HL-60/S4 (cell line): ENCODE results near the gene FOXP4.

Source experiments
- in situ Hi-C: fragments of 300-500 bp; cut with MboI; formaldehyde crosslinking; loops from 2 replicates; pipeline ENCODE4 v1.14.3; 2022; ENCODE audit warnings: low sequenced_read_pairs

Gene FOXP4

DNA sequence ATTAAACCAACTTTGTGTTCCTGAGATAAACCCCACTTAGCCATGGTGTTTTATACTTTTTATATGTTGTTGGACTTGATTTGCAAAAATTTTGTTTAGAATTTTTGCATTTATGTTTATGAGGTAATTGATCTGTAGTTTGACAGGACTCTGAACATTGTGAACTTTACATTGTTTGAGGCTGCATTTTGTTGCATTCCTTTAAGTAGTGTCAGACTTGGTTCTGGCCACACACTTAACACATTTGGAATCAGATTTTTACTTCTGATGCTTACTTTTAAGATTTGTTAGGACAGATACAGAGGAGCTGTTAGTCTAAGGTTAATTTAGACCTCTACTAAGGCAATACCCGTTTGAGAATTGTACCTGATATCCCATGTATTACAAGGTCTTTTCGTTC is 75.6 kb downstream of the FOXP4 start:
- in situ Hi-C loops, result no loop called here

DNA sequence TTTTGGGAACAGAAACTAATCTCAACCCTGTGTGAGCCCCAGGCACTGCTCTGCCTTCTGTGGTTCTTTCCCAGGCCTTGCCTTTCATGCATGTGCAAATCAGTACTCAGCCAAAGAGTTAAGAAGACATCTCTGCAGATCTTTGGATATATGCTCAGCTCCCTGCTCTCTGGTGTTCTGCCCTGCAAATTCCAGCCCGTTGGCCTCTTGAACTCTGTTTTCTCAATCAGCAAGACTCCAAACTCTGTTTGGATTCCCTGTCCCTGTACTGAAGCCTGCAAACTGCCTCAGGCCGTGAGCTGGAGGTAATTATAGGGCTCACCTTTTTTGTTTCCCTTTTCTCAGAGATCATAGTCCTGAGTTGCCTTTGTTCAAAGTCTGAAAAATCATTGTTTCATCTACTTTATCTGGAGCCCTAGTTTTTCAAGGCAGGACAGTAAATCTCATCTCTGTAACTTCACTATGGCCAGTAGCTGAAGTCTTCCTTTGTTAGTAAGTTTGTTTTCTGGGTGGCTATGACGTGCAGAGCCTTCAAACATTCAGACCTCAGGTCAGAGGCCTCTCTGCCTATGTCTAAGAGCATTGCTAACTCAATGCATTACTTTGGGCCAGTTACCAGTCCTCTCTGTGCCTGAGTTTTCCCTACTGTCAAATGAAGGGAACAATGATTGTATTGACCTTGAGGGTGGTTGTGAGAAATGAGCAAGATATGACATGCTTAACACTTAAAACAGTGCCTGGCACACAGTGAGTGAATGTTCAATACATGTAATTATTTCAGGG is 76.2 kb downstream of the FOXP4 start:
- in situ Hi-C loops, result no loop called here

DNA sequence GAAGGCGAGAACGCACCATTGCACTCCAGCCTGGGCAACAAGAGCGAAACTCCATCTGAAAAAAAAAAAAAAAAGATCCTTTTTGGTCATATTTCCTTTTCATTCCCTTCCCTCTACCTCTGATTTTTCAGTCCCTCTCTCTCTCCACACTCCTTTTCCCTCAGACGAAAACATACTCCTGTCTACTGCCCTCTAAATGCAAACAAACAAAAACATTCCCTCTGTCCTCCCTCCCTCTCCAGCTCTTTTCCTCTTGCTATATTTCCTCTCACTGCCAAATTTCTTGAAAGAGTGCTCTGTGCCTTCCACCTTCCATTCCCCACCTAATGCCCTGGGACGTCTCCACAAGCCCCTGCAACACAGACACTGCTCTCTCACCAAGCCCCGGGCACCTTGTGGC is 77.1 kb downstream of the FOXP4 start:
- in situ Hi-C loops, result no loop called here

DNA sequence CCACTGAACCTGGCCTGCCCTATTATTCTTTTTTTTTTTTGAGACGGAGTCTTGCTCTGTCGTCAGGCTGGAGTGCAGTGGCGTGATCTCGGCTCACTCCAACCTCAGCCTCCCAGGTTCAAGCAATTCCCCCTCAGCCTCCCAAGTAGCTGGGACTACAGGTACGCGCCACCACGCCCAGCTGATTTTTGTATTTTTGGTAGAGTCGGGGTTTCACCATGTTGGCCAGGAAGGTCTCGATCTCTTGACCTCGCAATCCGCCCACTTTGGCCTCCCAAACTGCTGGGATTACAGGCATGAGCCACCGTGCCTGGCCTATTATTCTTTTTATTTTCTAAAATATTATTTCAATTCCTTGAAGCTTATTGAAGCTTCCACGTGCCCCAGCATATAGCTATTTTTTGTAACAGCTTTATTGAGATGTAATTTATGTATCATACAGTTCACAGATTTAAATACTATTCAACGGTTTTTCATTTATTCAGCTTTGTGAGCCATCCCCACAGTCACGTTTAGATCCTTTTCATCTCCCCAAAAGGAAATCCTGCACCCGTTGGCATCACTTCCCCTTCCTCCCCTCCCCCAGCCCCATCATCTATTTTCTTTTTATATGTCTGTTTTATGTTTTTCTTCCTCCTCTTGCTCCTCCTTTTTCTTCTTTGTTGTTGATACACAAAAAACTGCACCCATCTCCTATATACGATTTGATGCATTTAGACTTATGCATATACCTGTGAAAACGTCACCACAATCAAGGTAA is 78.6 kb downstream of the FOXP4 start:
- in situ Hi-C loops, result no loop called here

DNA sequence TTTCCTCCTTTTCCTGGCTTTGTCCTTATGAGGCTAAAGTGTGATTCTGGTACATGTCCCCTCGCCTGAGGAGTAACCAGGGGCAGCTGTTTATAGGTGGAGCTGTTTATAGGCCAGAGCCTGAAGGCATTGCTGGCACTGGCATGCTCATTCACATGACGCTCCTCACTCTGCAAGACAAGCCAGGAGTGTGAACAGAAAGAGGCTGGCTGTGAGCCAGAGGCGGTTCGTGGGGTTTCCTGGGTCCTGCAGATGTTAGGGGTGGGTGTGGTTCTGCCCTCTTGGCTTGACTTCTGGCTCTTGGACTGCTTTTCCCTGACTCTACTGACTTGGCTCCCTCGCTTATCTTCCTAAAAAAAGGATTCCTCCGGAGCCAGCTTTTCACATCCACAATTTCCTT is 79.3 kb downstream of the FOXP4 start:
- in situ Hi-C loops, result no loop called here

DNA sequence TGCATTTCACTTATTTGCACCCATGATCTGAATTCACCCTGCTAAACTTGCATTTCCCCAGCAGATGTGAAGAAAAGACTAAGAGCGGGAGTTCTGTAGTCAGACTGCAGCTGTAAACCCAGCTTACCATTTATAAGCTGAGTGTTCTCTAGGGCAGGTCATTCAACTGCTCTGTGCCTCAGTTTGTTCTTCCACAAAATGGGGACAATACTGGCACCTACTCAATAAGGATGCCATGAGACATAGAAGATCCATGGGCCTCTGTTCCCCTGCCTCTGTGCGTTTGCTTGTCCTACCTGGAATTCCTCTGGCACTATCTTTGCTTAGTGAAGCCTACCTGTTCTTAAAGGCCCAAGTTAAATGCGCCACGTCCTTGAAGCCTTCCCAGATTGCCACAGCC is 79.8 kb downstream of the FOXP4 start:
- in situ Hi-C loops, result no loop called here

DNA sequence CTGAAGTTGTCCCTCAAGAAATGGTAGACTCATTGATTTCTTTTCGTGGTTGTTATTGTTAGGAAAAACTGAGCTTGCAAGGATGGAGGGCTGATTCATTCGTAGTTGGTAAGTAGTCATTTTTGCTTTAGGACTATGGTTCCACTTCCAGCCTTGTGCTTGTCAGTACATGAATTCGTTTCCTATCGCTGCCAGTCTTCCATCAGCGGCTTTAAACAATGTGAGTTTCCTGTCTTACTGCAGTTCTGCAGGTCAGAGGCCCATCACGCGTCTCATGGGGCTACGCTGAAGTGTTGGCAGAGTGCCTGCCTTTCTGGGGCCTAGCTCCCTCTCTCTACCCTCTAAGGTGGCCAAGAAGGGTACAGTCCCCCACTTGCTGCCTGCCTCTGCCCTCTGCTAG is 80.7 kb downstream of the FOXP4 start:
- in situ Hi-C loops, result no loop called here

DNA sequence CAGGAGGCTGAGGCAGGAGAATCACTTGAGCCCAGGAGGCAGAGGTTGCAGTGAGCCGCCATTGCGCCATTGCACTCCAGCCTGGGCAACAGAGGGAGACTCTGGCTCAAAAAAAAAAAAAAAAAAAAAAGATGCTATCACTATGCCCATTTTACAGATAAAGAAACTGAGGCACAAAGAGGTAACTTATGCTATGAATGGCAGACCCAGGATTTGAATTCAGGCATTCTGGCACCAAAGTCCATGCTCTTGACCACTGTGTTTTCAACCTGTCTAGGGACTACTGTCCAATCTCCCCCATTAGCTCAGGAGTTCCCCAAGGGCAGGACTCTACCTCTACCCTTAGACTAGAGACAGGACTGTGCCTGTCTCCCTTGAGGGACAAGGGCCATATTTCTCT is 82.9 kb downstream of the FOXP4 start:
- in situ Hi-C loops, result no loop called here

DNA sequence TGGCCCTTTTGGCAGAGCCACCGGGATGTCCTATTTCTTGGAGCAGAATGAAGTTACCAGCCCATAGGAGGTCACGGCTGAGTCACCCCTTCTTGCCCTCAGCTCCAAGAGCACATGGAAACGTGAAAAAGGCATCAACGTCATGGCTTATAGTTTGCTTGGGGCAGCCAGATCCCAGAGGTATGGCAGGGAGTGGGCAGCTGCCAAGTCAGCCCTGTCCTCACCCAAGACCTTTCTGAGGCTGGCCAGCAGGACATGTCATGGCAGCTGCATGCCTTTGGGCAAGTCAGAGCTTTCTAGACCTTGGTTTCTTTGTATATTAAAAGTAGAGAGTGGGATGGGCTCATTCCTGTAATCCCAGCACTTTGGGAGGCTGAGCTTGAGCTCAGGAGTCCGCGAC is 83.9 kb downstream of the FOXP4 start:
- in situ Hi-C loops, result no loop called here

DNA sequence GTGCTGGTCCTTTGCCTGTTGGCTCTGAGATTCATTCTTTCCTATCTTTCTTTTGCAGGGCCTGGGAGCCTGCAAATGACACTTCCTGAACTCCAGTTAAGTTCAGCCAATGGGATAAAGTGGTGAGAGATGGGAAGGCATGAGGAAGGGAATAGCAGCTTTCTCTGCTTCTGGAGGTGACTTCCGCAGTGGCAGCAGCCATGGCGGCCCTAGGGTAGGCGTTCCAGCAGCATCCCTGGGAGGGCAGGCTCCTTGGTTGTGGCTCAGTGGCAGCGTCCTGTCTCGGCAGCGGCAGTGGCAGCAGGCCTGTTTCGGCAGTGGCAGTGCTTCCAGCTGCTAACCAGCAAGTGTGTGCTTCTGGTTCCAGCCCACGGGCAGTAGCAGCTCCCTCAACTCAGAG is 84.8 kb downstream of the FOXP4 start:
- in situ Hi-C loops, result no loop called here

DNA sequence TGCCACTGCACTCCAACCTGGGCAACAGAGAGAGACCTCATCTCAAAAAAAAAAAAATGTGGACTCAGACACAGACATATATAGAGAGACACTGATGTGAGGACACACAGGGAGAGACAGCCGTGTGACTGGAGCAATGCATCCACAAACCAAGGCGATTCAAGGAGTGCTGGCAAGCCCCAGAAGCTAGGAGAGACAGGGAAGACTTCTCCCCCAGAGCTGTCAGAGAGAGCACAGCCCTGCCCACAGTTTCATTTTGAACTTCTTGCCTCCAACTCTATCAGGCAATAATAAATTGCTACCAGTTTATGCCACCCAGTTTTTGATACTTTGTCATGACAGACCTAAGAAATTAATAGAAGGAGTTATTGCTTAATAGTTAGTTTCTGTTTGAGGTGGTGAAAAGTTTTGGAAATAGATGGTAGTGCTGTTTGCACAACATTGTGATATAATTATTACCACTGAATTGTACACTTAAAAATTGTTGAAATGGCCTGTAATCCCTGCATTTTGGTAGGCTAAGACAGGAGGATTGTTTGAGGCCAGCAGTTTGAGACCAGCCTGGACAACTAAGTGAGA is 87.0 kb downstream of the FOXP4 start:
- in situ Hi-C loops, result no loop called here

DNA sequence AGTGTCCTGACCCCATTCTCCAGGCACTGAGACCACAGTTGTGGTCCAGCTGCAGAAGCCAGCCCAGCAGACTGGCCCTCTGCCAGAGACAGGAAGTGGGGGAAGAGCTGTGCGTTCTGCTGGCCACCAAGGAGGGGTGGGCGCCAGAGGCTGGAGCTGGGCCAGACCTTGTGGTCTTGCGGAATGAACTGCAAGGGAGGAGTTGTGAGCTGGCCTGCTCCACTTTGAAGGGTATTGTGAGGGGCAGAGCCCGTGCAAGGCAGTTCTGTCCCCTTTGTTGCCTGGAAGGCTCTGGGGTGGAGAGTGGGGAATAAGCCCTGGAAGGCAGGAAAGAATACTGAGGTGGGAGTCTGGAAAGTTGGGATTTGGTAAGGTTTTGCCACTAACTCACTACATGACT is 88.5 kb downstream of the FOXP4 start:
- in situ Hi-C loops, result no loop called here

DNA sequence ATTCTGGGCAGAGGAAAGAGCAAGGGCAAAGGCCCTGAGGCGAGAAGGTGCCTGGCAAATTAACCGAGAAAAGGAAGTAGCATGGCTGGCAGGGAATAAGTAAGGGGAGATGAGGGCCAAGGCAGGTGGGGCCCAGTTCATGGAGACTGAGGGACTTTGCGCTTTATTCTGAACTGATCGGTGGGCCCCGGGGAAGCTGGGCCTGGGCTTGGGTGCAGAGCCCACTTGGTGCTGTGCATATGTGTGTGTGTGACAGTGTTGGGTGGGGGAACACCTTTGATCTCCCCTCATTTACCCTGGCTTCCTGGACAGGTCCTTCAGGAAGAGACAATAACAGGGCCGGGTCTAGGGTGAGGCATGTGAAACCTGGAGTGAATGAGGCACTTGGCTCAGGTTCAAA is 89.2 kb downstream of the FOXP4 start:
- in situ Hi-C loops, result no loop called here

DNA sequence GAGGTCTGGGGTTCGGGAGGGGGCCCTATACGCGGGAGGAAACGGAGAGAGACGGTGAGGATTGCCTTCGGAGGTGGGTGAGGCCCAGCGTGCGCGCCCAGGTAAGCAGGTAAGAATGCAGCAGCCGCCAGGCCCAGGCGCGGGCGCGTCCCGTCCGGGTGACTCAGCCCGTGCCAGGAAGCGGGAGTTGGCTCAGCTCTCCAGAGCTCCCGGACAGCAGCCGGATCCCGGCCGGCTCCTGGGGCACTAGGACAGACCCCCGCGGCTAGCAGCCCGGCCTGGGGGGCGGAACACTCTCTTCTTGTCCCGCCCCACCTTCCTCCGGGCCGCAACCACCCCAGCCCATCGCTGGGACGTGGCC is 90.6 kb downstream of the FOXP4 start:
- in situ Hi-C loops, result no loop called here

DNA sequence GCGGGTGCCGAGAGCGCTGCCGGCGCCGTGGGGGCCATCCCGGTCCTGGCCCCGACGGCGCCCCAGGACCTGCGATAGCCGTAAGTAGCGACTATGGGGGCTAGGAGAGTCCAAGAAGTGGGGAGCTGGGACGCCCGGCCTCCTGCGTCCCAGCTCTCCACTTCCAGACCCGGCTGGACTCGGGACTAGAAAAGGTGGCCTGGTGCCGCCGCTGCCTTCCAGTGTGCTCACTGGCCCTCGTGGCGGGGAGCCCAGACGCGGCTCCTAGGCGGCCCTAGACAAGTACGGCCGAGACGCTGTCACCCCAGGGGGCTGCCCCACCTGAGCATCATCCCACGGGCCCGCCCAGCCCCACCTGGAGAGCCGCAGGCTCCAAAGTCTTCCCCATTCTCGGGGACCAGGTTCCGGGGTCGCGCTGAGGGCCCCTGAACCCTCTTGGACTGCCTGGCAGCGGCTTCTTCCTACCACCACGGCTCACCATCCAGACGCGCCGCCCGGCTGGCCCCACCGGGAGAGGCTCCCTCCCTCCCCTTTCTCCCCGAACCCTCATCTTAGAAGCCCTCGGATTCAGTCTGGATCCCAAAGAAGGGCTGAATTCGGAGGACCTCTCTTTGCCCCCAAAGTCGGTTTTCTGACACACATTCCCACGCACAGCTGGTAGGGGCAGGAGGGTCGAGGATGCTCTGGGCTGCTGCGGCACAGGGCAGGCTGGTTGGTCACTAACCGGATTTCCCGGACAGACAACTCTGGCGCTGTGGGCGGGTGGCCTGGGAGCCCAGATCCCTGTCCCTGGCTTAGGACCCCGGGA is 91.2 kb downstream of the FOXP4 start:
- in situ Hi-C loops, result no loop called here

DNA sequence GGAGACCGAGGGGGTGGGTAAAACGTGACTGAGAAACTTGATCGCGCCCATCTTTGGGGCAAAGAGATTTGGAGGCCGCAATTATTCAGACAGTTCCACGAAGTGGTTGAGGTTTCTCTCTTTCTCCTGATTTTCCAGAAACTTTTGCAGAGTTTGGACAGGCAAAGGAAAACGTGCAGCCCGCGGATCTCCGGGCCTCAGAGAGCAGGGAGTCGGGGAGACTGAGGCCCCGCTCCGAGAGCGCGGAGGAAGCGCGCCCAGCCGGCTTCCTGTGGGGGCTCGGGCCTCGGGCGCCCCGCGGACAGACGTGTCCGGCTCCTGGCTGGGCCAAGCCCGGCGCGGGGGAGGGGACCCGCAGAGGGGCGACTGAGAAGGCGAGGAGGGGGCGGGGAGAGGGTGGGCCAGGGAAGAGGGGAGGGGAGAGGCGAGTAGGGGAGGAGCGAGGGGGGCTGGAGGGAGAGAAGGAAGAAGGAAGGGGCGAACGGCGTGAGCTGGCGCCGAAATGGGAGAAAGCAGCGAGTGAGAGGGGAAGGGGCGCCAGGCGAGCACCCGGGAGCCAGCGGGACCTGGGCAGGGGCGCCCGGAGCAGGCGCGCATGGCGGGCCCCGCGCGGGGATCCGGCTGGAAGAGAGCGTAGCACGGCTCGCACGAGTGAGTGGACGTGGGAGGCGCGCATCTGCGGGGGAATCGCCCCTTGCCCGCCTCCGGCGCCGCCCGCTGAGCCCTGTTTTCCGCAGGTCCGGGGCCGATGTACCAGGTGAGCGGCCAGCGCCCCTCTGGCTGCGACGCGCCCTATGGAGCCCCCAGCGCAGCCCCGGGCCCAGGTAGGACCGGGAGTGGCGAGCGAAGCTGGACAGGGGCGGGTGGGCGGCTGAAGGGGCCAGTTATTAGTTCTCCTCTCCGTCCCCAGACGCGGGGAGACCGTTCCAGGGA is 92.1 kb downstream of the FOXP4 start, which contains the start of gene MDFI:
MDFI (plus strand) TSS at position 467 of the 933 bp plus-strand sequence; CDS start at position 749, 282 bp downstream.
- in situ Hi-C loops, result no loop called here

DNA sequence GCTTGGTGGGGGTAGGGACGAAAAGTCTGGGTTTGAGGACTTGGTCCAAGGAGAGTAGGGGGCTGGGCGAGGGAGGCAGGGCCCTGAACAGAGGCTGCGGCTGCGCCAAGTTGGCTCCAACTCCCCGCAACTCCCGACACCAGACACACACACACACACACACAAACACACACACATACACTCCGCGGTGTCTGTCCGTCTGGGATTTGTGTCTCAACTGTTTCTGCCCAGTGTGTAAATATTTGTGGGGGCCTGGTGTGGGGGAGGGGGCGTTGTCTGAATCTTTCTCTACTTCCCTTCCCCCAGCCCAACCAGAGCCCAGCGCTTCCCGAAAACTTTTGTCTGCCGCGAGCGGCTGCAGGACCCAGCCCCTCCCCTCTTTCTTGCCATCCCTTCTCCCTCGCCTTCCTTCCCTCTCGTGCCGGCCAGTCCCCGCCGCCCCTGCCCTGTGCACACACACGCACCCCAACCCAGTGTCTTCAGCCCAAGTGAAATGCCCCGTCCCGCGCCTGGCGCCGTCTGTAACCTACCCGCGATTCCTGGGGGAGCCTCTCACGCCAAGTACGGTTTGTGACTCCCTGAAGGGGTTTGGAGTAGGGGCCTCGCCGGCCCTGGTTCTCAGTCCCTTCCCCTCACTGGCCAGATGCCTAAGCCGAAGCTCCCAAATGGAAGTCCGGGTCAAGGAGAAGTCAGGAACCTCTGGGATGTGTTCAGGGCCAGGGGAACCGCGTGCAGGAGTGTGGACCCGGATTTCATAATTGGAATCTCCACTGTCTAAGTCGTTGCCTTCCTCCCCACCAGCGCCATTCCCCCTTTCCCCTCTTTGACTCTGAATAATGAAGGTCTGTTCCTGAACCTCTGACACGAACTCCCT is 93.0 kb downstream of the FOXP4 start:
- in situ Hi-C loops, result no loop called here

DNA sequence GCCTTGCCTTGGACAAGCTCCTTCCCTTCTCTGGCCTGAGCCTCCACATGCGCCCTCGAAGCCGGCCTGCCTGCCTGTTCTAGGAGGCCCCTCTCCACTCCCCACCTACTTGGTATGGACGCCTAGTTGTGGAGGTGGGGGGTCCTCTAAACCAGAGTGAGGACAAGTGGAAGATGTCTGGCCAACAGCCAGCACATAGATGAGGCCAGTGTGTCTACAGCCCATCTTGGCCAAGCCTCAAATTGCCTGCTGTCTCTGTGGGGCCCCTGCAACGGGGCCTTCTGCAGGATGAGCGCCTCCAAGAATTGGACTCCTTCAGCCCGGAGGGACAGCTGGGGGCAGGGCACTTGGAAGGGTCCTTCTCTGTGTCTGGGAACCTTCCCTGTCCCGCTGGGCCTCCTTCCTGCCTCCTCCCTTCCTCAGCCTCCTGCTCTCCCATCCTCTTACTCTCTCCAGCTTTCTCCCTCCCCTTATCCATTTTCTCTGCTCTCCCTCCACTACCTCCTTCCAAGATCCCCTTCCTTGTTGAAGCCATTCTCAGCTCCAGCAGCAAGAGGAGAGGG is 93.7 kb downstream of the FOXP4 start:
- in situ Hi-C loops, result no loop called here

DNA sequence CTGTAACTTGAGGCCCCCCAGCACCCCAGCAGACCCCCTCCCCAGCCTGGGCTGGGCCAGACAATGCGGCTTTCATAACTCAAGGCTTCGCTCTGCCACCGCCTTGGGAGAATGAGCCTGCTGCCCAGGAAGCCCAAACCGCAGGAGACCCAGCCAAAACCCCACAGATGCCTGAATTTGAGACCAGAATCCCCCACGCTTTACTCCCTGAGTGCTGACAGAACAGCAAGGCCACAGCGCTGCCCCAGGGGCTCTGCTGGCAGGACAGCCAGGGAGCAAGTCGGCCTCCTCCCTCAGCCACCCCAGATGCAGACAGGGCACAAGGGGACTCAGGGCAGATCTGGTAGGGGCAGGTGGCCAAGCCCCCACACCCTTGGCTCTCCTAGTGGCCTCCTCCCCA is 94.2 kb downstream of the FOXP4 start:
- in situ Hi-C loops, result no loop called here
